Measurements from ENCODE around the gene RPL7A. TPM values are rescaled to one million over a fixed set of nuclear protein-coding genes. Genes with fewer than 3 reads are reported as not detected.

Gene RPL7A
- total RNA-seq, 6 experiments from 2014 or later: 529 to 851 (median 616) TPM

DNA sequence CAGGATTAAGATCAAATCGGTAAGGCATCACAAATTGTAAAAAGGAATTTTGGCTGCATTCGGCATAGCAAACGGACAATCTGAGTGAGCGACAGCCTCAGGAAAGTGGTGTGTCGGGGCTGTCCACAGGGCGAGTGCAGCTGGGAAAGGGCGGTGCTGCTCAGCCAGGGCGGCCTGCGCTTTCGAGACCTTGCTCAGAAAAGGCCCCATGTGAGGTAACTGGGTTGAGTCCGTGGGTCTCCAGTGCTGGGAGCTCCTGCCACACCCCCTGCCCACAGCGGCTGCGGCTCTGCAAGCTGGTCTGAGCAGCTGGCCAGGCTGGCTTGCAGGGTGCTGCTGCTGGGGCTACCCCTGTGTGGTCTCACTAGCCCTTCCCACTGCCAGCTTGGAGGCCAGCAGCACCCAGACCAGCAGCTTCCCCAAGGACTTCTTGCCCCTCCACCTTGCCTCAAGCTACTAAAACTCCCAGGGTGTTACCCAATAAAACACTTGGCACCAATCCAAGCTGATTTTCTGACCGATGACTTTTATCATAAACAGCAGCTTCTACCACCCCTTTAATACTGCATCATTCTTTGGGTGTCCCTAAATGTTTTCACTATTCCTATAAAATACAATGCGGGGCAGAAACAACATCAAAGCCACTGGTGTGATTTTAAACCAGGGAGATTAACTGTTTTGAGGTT is 14.5 kb downstream of the RPL7A start:
- WGBS (ENCODE audit: insufficient coverage, low coverage, low lambda C conversion rate, missing lambda C conversion rate): 80% methylated on average over 8 of the region's 15 CpGs
- H3K36me3 ChIP-seq: peaks cover 0 to 75% (median 46%) of the 10 kb centered on the region in 4 donors

DNA sequence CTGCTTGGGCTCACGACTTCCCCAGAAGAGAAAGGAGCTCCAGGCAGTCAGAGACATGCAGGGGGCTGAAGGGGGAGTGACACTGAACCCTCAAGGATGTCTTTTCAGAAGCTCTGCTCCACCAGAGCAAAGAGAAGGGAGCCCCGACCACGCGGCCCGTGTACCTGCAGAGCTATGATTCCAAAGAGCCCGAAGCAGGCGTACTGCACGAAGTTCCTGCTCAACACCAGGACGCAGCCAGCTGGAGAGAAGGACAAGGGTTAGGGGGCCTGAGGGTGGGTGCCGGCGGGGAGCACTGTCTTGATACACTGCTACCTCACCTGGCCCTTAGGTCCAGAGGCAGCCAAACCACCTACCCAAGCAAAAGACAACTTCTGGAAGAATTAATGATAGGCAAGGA is 18.4 kb downstream of the RPL7A start:
- Histone ChIP-seq H3K36me3 (peaks cover 0 to 66% (median 44%) of the 10 kb centered on the region in 4 donors), H3K4me1 (peaks cover 0 to 37% (median 20%) of the 10 kb centered on the region in 4 donors), H3K9me3 (no peaks in the 10 kb centered on the region), H3K27ac (no peak overlapping the region), H3K27me3 (no peaks in the 10 kb centered on the region), H3K4me3 (no peak overlapping the region)
- DNase-seq (no peak), ATAC-seq (no peak)
- no peak for TF ChIP-seq POLR2A (IDR thresholded peaks at IDR 0.05)
- TF ChIP-seq, protein P1, sequence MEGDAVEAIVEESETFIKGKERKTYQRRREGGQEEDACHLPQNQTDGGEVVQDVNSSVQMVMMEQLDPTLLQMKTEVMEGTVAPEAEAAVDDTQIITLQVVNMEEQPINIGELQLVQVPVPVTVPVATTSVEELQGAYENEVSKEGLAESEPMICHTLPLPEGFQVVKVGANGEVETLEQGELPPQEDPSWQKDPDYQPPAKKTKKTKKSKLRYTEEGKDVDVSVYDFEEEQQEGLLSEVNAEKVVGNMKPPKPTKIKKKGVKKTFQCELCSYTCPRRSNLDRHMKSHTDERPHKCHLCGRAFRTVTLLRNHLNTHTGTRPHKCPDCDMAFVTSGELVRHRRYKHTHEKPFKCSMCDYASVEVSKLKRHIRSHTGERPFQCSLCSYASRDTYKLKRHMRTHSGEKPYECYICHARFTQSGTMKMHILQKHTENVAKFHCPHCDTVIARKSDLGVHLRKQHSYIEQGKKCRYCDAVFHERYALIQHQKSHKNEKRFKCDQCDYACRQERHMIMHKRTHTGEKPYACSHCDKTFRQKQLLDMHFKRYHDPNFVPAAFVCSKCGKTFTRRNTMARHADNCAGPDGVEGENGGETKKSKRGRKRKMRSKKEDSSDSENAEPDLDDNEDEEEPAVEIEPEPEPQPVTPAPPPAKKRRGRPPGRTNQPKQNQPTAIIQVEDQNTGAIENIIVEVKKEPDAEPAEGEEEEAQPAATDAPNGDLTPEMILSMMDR (IDR thresholded peaks at IDR 0.05): no peak
- WGBS (ENCODE audit: insufficient coverage, low coverage, low lambda C conversion rate, missing lambda C conversion rate): 100% methylated on average over 1 of the region's 11 CpGs
- intact Hi-C loops (cut with DNase I): no loop called here

More for the DNA sequence above, 14.5 kb downstream of the RPL7A start:
- DNase-seq (no peak), ATAC-seq (no peak)
- Histone ChIP-seq H3K9me3 (no peaks in the 10 kb centered on the region), H3K27me3 (no peaks in the 10 kb centered on the region), H3K4me3 (no peak overlapping the region), H3K4me1 (no peaks in the 10 kb centered on the region), H3K27ac (no peak overlapping the region)
- TF ChIP-seq, protein P1 (IDR thresholded peaks at IDR 0.05): no peak
- no peak for TF ChIP-seq POLR2A (IDR thresholded peaks at IDR 0.05)
- intact Hi-C loops (cut with DNase I): no loop called here

DNA sequence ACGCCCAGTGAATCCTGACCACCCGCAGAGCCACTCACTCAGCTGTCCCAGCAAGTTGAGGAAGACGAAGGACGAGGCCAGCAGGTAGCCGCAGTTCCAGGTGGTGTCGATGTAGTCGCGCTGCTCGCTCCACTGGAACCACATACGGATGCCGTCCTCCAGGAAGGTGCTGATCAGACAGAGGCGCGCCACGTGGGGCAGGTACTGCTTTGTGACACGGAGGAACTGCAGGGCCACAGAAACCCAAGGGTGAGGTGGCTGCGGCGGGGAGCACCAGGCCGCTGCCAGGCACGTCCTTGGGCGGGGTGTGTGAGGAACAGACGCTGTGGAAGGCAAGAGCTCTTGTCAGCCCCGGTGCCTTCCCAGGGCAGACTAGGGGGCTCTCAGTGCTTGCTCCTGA is 19.2 kb downstream of the RPL7A start:
- peaks cover 0 to 45% (median 26%) of the 10 kb centered on the region in 4 donors for H3K4me1 ChIP-seq

DNA sequence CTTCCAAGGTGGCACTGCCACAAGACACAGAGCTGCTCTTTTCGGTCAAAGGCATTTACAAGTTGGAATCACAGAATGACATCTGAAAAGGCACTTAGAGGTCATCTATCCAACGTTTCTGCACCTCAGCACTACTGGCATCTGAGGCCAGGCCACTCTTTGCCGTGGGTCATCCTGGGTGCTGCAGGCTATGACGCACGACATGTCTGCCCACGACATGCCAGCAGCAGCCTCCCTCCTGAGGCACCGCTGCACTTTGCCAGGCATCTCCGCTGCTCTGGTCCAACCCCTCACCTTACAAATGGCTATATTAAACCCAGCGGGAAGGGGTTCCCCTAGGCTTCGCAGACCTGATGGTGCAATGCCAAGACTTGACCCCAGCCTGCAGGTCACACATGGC is 19.8 kb downstream of the RPL7A start:
- intact Hi-C loops (cut with DNase I): no loop called here
- Histone ChIP-seq H3K27ac (peak overlapping the region in 1 of 3 donors; percentile 65), H3K4me1 (peaks cover 0 to 51% (median 29%) of the 10 kb centered on the region in 4 donors), H3K9me3 (no peaks in the 10 kb centered on the region), H3K4me3 (no peak overlapping the region), H3K36me3 (peaks cover 0 to 53% (median 36%) of the 10 kb centered on the region in 4 donors), H3K27me3 (no peaks in the 10 kb centered on the region)
- WGBS (ENCODE audit: insufficient coverage, low coverage, low lambda C conversion rate, missing lambda C conversion rate): 0% methylated on average over 1 of the region's 10 CpGs
- no peak for ATAC-seq
- no peak for TF ChIP-seq POLR2A (IDR thresholded peaks at IDR 0.05)
- TF ChIP-seq, protein P1 (IDR thresholded peaks at IDR 0.05): no peak
- no peak for DNase-seq

More for the DNA sequence above, 19.2 kb downstream of the RPL7A start:
- Histone ChIP-seq H3K27me3 (no peaks in the 10 kb centered on the region), H3K36me3 (peaks cover 0 to 59% (median 40%) of the 10 kb centered on the region in 4 donors), H3K27ac (no peak overlapping the region), H3K4me3 (no peak overlapping the region), H3K9me3 (no peaks in the 10 kb centered on the region)
- TF ChIP-seq, protein P1 (IDR thresholded peaks at IDR 0.05): no peak
- no peak for TF ChIP-seq POLR2A (IDR thresholded peaks at IDR 0.05)
- intact Hi-C loops (cut with DNase I): no loop called here
- DNase-seq (no peak), ATAC-seq (no peak)
- WGBS (ENCODE audit: insufficient coverage, low coverage, low lambda C conversion rate, missing lambda C conversion rate): 80% methylated on average over 1 of the region's 22 CpGs
